OCI-LY7 (cell line): ENCODE data around the gene FAAP100.

Source experiments
- CTCF ChIP-seq: fragments of 200-600 bp; sonication (generic); conservative IDR thresholded peaks from 2 replicates; pipeline ENCODE4 v1.5.1; 2014; ENCODE audit warnings: mild to moderate bottlenecking, antibody characterized with exemption, low read length, moderate library complexity, mixed read lengths
- EZH2phosphoT487 ChIP-seq: fragments of 200-600 bp; sonication (generic); IDR thresholded peaks from 2 replicates; pipeline ENCODE4 v1.6.1; 2018; ENCODE audit warnings: low read depth, borderline replicate concordance, mild to moderate bottlenecking, mixed run types, antibody characterized with exemption, low read length, moderate library complexity, mixed read lengths

- TF ChIP-seq CTCF: no peak
- TF ChIP-seq EZH2phosphoT487: no peak
These were observed 5.1 kb downstream of the FAAP100 start for GRCh38 chr17:81546906-81547613.
